HG03442 (cell line): ENCODE measurements around the gene MST1.
A peak's percentile ranks its signal among the peaks of the same experiment; 100 is the strongest.

ENCODE experiments used
- ATAC-seq: cut with Tn5 transposase; IDR thresholded peaks from one replicate; pipeline ENCODE4 v1.9.1; 2021; ENCODE audit warnings: mild to moderate bottlenecking, moderate library complexity; ENCODE audit not compliant: unreplicated experiment

The MST1 gene

GRCh38 chr3:49689046-49689907 lies at the start of gene MST1, which contains the start of gene RNF123:
Gene MST1, minus strand, starts transcription at chr3:49689474. Its CDS starts 783 bp downstream, at chr3:49688691.
Gene RNF123, plus strand, starts transcription at chr3:49689557. Its CDS starts 1,609 bp downstream, at chr3:49691166.
- ATAC-seq, result peak; percentile 65

DNA sequence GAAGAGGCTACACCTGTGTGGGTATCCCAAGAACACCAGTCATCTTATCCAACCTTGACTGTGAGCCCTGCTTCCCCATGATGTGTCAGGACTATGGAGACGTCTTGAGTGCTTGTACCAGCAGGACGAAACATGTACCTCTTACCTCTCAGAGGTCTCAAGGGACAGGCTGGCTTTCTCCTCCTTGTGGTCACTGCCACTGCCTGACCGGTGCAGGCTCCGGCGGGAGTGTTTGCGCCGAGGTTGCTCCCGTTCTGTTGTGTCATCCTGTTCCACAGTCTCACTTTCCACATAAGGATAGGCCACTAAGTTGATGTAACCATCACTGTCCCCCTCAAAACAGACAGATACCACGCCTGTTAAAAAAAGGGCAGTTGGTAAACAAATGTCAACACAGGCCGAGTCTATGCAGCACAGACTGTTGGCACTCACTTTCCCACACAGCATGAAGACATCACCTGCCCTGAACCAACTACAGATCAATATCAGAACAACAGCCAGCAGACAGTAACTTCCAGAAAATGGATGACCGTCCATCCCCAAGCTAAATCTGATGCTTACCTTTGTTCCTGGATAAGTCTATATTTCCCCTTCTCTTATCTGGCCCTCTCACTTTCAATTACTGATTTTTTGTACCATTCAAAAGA lies 48.9 kb upstream of the MST1 start:
- no peak for ATAC-seq

- no peak for ATAC-seq
Measured at GRCh38 chr3:49734752-49735151, 45.5 kb upstream of the MST1 start.

GRCh38 chr3:49733551-49733950 lies 44.3 kb upstream of the MST1 start:
- ATAC-seq, result no peak

- ATAC-seq, result no peak
Measured at GRCh38 chr3:49732597-49732996, 43.3 kb upstream of the MST1 start.

GRCh38 chr3:49729966-49730609 lies 40.8 kb upstream of the MST1 start:
- no peak for ATAC-seq

GRCh38 chr3:49727924-49728361 lies 38.7 kb upstream of the MST1 start:
- ATAC-seq, result no peak

- no peak for ATAC-seq
Measured at GRCh38 chr3:49727154-49727923, 38.1 kb upstream of the MST1 start.

- ATAC-seq, result no peak
Measured at GRCh38 chr3:49725906-49726681, 36.8 kb upstream of the MST1 start.

GRCh38 chr3:49724586-49724985 lies 35.3 kb upstream of the MST1 start:
- no peak for ATAC-seq

DNA sequence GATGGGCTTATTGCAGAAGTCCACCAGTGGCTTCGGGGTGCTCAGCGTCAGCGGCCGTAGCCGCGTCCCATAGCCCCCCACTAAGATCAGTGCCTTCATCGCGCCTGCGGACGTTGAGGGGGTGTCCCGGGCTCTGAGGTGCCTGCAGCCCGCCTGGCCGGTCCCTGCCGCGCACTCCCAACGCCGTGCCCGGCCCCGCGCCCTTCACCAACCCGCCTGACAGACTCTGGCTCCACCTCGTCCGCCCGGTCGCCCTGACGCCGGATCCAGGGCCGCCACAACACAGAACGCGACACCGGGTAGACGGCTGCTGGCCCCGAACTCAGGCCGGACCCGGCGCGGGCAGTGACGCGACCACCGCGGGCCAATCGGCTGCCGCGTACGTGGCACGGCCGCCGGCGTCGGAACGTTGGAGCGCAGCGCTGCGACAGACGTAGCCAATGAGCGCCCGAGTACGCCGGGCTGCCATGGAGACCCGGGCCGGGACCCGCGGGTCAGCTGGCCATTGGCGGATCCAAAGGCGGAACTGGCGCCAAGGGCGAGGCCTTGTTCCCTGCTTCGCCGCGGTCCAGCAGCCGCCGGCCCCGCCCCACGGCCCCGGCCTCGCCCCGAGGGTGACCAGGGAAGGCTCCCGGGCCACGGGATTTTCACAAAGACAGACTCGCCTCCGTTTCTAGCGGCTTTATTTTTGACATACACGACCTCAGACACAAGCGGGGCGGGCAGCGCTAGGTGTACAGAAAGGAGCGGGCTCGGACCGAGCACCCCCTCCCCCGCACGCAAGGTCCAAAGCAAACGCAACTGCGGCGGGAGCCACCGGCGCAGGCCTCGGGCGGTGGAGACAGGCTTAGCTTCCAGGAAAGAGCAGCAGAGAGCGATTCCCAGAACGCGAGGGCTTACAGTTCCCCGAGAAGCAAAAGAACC lies 34.6 kb upstream of the MST1 start, which contains the start of gene GMPPB:
TSS of gene GMPPB (minus strand) at position 324 of the 924 bp plus-strand sequence. CDS start at position 99, 225 bp downstream.
- peak; percentile 72 for ATAC-seq

GRCh38 chr3:49723296-49723627 lies 34.0 kb upstream of the MST1 start:
- ATAC-seq, result peak; percentile 2

DNA sequence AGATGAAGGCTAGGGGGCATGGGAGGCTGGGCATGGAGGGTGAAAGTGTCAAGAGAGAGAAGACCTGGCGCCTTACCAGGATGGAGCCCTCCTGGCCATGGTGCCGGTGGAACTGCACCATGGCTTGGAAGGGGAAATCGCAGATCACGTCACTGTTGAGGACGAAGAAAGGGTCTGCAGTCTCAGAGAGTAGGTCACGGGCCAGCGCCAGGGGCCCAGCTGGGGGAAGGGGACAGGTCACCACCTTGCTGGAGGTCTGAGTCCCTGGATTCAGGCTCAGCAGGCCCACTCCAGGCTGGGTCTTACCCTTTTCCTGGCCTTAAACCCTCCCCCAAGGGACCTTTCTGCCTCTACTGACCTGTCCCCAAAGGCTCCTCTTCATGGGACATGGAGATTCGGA lies 33.6 kb upstream of the MST1 start:
- no peak for ATAC-seq

DNA sequence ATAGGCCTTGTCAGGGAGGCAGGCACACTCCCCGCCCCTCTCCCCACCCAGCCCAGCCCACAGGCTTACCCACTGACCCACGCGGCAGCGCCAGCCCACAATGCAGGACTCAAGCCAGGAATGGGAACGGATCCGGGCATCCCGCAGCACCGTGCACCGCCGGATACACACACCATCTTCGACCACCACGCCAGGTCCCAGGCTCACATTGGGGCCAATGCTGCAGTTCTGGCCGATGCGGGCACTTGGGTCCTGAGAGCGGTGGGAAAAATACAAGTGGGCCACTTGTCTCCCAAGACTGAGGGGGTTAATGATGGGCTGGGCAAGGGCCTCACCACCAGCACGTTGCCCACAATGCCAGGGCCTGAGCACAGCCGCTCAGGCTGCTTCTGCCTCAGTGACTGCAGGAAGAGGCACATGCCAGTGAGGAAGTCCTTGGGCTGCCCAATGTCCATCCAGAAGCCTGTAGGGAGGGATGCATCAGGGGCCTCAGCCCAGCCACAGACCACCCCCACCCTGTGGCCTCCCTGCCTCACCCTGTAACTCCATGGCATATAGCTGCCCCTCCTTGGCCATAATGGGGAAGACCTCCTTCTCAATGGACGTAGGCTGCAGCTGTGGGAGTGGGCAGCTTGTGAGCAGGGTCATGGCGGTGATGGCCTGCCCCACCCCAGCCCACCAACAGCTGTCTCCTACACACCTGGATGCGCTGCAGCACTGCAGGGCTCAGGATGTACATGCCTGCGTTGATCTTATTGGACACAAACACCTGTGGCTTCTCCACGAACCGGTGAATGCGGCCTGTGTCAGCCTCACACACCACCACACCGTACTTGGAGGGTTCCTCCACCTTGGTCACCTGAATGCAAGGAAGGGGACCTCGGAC lies 32.9 kb upstream of the MST1 start:
- no peak for ATAC-seq

DNA sequence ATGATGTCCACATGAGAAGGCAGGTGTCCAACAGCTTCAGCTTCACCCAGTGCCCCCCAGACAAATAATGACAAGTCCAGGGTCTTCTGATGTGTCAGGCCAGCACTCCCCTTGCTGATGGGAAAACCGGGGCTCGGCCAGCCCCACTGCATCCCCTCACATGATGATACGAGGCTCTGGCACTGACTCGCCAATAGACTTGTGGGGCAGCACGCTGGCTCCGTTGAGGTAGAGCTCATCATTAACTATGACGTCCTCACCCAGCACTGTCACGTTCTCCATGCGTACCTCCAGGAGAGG lies 32.3 kb upstream of the MST1 start:
- ATAC-seq, result no peak

- ATAC-seq, result no peak
Measured at GRCh38 chr3:49720855-49721595, 31.8 kb upstream of the MST1 start.

DNA sequence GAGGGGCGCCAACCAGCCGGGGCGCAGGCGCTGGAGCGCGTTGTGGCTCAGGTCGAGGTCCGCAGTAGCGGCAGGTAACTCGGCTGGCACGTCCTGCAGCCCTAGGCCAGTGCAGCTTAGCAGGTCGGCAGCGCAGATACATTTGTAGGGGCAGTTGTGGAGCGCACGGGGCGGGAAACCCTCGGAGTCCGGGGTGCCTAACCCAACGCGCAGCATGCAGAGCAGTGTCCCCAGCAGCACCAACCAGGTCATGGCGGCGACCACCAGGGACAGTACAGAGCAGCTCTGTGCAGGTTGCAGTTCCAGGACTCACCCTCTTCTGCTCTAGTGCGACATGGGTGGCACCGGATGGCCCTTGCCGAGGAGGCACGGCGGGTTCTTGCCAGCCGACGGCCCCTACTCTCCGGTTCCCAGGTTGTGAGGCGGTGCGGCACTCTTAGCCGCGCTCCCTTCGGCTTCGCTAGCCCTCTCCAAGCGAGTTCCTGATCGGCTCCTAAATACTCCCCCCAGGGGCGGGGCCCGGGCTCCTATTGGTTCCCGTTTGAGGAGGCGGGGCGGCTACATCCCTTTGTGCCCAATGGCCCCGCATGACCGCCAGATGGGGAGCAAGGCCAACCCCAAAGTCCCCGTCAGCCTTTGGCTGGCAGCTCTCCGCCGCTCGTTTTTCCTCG lies 30.1 kb upstream of the MST1 start, which contains the start of gene AMIGO3:
TSS of gene AMIGO3 (minus strand) at position 471 of the 671 bp plus-strand sequence. CDS start at position 252, 219 bp downstream.
- peak; percentile 41 for ATAC-seq
